ENCODE data around the gene TCF4.
A peak's percentile ranks its signal among the peaks of the same experiment; 100 is the strongest.

The TCF4 gene

GRCh38 chr18:55588111-55588869 is at the start of gene TCF4:
TSS of gene TCF4 (minus strand) at chr18:55588192. CDS start at chr18:55587116, 1,076 bp downstream.
- DNase-seq (ENCODE audit: low read depth in 2 of 2): no peak

- DNase-seq (ENCODE audit: low read depth in 2 of 2): no peak
Measured at GRCh38 chr18:55637204-55637603, 49.2 kb upstream of the TCF4 start.

GRCh38 chr18:55635439-55635838 is 47.4 kb upstream of the TCF4 start:
- no peak for DNase-seq (ENCODE audit: low read depth in 2 of 2)

GRCh38 chr18:55634545-55634944 is 46.6 kb upstream of the TCF4 start:
- no peak for DNase-seq (ENCODE audit: low read depth in 2 of 2)

GRCh38 chr18:55633032-55633431 is 45.0 kb upstream of the TCF4 start:
- no peak for DNase-seq (ENCODE audit: low read depth in 2 of 2)

- no peak for DNase-seq (ENCODE audit: low read depth in 2 of 2)
Measured at GRCh38 chr18:55629133-55629532, 41.1 kb upstream of the TCF4 start.

- no peak for DNase-seq (ENCODE audit: low read depth in 2 of 2)
Measured at GRCh38 chr18:55627007-55627406, 39.0 kb upstream of the TCF4 start.

GRCh38 chr18:55625901-55626300 is 37.9 kb upstream of the TCF4 start:
- DNase-seq (ENCODE audit: low read depth in 2 of 2): no peak

DNA sequence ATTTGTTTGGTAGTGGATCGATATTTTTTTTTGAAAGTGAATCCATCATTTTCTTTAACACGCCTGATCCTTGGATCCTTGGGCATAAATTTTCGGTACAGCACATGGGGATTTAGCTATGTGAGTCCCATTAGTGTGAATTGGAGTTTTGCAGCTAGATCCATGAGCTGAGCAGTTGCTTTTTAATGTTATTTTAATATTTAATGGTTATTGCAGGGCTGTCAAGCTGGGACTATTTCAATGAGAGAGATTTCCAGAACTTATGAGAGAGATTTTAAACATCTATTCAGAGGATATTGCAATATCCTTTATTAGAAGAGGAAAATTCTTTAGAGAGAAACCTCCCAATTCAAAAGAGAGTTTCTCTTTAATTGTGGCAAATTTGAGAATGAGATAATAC is 35.6 kb upstream of the TCF4 start:
- DNase-seq (ENCODE audit: low read depth in 2 of 2): no peak

- no peak for DNase-seq (ENCODE audit: low read depth in 2 of 2)
Measured at GRCh38 chr18:55610506-55610905, 22.5 kb upstream of the TCF4 start.

GRCh38 chr18:55609160-55609825 is 21.3 kb upstream of the TCF4 start:
- DNase-seq (ENCODE audit: low read depth in 2 of 2): no peak

- no peak for DNase-seq (ENCODE audit: low read depth in 2 of 2)
Measured at GRCh38 chr18:55608497-55608896, 20.5 kb upstream of the TCF4 start.

DNA sequence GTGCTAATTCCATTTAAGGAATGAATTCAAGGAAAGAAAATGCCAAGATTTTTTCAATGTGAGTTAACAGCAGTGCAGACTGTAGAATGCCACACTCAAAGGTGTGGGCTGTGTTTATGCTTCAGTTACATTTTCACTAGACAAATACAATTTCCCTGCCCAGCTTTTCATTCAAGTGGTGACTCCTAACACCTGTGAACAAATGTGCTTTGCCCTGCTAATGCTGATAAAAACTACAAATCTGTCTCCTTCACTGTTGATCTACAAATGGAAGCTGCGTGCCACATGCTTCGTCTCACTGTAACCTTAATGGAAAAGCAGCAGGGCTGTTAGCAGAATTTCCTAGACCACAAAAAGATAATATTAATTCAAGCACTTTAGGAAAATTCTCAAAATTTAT is 19.8 kb upstream of the TCF4 start:
- DNase-seq (ENCODE audit: low read depth in 2 of 2): no peak

DNA sequence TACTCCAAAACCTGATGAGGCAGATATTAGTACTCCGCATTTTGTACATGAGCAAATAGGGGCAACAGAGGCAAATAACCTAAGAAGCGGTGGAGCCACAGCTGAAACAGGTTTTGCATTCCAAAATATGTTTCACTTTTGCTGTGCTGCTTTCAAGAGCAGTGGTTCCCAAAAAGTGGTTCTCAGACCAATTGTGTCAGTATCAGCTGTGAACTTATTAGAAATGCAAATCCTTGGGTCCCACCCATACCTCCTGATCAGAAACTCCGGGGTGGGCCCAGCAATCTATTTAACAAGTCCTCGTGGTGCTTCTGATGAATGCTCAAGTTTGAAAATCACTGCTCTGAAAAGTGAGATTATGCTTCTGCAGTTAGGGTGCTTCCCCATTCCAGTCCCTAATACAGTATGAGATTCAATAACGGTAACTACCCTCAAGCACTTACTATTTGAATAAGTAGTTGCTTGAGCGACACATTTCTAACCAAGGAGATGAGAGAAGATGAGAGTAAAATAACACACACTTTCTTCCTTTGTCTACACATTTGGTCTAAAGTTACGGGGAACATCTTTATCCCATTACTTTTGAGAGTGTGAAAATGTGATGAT is 17.8 kb upstream of the TCF4 start:
- no peak for DNase-seq (ENCODE audit: low read depth in 2 of 2)

- DNase-seq (ENCODE audit: low read depth in 2 of 2): no peak
Measured at GRCh38 chr18:55603775-55604174, 15.8 kb upstream of the TCF4 start.

GRCh38 chr18:55593888-55594287 is 5.9 kb upstream of the TCF4 start:
- DNase-seq (ENCODE audit: low read depth in 2 of 2): no peak

DNA sequence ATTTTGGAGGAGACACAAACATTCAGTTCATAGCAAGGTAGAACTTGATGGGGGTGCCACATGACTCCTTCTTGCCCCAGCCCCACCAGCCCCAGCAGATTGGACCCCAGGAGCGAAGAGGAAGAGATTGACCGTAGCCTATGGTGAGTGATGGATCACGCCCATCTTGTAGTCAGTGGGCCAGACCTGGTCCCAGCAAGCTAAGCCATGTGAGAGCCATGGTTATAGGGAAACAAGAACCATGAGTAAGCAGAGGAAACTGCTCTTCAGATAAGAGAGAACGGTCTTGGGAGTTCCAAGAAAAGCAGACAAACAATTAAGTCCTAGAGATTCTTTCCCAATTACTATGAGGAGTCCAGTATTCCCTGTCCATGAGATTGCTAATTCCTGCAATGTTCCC is 4.6 kb upstream of the TCF4 start:
- DNase-seq (ENCODE audit: low read depth in 2 of 2): no peak

DNA sequence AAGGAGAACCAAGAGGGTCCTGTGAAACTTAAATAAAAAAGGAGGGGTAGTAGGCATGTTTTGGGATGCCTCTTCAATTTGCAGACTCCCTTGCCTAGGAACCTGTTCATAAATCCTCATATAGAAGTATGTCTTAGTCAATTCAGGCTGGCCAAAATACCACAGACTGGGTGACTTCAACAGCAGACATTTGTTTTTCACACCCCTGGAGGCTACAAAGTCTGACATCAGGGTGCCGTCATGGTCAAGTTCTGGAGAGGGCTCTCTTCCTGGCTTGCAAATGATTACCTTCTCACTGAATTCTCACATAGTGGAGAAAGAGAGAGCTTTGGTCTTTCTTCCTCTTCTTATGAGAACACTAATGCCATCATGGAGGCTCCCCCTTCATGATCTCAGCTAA is 4.1 kb upstream of the TCF4 start:
- no peak for DNase-seq (ENCODE audit: low read depth in 2 of 2)

DNA sequence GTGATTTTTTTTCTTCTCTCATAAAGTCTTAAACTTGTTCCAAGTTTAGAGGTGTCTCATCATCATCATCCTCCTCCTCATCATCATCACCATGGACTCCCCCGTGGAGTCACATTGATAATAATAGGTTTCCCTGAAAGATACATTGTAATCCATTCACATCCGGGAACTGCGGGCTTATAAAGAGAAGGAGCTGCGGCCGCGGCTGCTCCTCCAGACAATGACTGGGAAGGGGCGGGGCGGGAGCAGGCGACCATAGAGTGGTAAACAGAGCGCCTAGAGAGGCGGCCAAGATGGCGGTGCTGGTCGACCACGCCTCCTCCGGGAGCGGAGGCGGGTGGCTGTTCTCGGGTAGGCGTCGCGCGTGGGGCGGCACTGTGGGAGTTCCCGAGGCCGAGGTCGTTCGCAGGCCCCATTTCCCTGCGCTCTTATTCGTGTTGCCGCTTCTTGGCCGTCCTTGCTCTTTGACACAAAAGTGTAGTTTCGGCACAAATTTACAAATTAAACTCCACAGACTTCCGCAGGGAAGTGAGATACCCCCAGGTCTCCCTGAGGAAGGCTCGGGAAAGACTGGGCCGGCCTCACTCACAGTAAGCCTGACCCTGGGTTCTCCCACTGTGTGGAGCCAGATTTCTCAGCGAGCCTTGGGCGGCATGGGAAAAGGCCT is 1.8 kb upstream of the TCF4 start:
- peak; percentile 57 to 59 for DNase-seq (ENCODE audit: low read depth in 2 of 2)

DNA sequence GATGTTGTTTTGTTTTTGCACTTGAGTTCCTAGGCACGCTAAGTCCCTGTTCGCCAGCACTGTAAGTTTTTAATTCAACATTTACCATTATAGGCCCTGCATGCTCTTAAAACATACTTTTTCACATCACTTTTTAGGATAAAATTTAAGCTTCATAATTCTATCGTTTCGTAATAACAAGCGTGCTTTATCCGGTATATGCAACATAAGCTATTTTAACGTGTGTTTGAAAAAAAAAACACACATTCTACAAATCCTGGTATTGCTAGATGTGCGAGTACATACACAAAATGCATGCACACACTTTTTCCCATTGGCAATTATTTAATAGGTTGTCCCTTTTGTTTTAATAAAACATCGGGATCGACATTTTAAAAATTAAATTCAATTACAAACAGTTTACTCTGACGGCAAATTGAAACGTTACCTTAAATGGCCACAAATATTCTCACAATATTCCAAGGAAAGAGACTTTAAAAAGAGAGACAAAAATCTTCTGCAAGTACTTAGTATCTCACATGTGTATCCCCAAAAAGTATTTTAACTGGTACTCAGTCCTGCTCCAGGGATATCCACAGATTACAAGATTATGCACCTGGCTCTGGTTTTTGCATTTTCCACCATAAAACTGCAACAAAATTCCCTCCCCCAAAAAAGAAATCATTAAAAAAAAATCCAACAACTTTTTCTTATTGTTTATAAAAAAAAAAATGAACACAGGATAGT is 1.0 kb upstream of the TCF4 start:
- DNase-seq (ENCODE audit: low read depth in 2 of 2): no peak

- no peak for DNase-seq (ENCODE audit: low read depth in 2 of 2)
Measured at GRCh38 chr18:55587418-55588110, 428 bp downstream of the TCF4 start.

All from stimulated activated CD8-positive, alpha-beta memory T cell treated with anti-CD3 and anti-CD28 coated beads, Interleukin-2, amount 100 ng/mL, for 1 hour (primary cell).